Neural cell (in vitro differentiated cells): ENCODE measurements around the gene OR52K1. TPM values are rescaled to one million over a fixed set of nuclear protein-coding genes. Genes with fewer than 3 reads are reported as not detected.
"Not testable (repeated sequence)": the region's sequence is repeated elsewhere in the genome, so short reads cannot be mapped to it uniquely, and the experiment has no call there.

Source experiments
- H2AFZ ChIP-seq: fragments of 200-600, 300-800 bp; sonication (generic), shearing (Covaris generic); 2 replicates; pipeline ENCODE4 v1.6.0; 2014; ENCODE audit warnings: low read depth, mild to moderate bottlenecking, antibody characterized with exemption, low read length, moderate library complexity
- H3F3A ChIP-seq: fragments of 200-600 bp; shearing (Covaris generic); 2 replicates; pipeline ENCODE4 v1.6.1; 2016; ENCODE audit warnings: mild to moderate bottlenecking, moderate library complexity, mixed read lengths, antibody characterized with exemption, low read length; ENCODE audit not compliant: insufficient read depth, poor library complexity, severe bottlenecking
- H3K27ac ChIP-seq: fragments of 200-600, 300-800 bp; sonication (generic), shearing (Covaris generic); 2 replicates; pipeline ENCODE4 v1.5.1; 2014; ENCODE audit warnings: mild to moderate bottlenecking, low read length, moderate library complexity
- H3K27me3 ChIP-seq: fragments of 300-800, 200-600 bp; sonication (generic), shearing (Covaris generic); 2 replicates; pipeline ENCODE4 v1.6.0; 2014; ENCODE audit warnings: mild to moderate bottlenecking, low read depth, low read length, moderate library complexity; ENCODE audit not compliant: insufficient read depth
- H3K36me3 ChIP-seq: fragments of 300-800, 200-600 bp; sonication (generic), shearing (Covaris generic); 2 replicates; pipeline ENCODE4 v1.5.1; 2014; ENCODE audit warnings: mild to moderate bottlenecking, antibody characterized with exemption, low read length, moderate library complexity; ENCODE audit not compliant: insufficient read depth
- H3K4me2 ChIP-seq: fragments of 300-800, 200-600 bp; sonication (generic), shearing (Covaris generic); 2 replicates; pipeline ENCODE4 v1.6.0; 2014; ENCODE audit warnings: mild to moderate bottlenecking, low read length
- H3K4me3 ChIP-seq: fragments of 300-800, 200-600 bp; sonication (generic), shearing (Covaris generic); 2 replicates; pipeline ENCODE4 v1.5.1; 2014; ENCODE audit warnings: mild to moderate bottlenecking, low read length, moderate library complexity
- H3K79me2 ChIP-seq: fragments of 200-600 bp; shearing (Covaris generic); replicated peaks from 2 replicates; pipeline ENCODE4 v1.6.0; 2014; ENCODE audit warnings: mild to moderate bottlenecking, low read length, moderate library complexity; ENCODE audit not compliant: insufficient read depth
- H3K9ac ChIP-seq: fragments of 300-800, 200-600 bp; sonication (generic), shearing (Covaris generic); 2 replicates; pipeline ENCODE4 v1.6.1; 2016; ENCODE audit warnings: mild to moderate bottlenecking, low read length, mixed read lengths
- H3K9me2 ChIP-seq: fragments of 200-600 bp; shearing (Covaris generic); 2 replicates; pipeline ENCODE4 v1.6.1; 2016; ENCODE audit warnings: mild to moderate bottlenecking, low read length, mixed read lengths; ENCODE audit not compliant: insufficient read depth
- H3K9me3 ChIP-seq: fragments of 200-600, 300-800 bp; sonication (generic), shearing (Covaris generic); 2 replicates; pipeline ENCODE4 v1.6.1; 2016; ENCODE audit warnings: mild to moderate bottlenecking, mixed run types, low read length, moderate library complexity, mixed read lengths
- H4K20me1 ChIP-seq: fragments of 200-600 bp; shearing (Covaris generic); 2 replicates; pipeline ENCODE4 v1.6.1; 2016; ENCODE audit warnings: mild to moderate bottlenecking, mixed run types; ENCODE audit not compliant: insufficient read depth
- CTCF ChIP-seq: fragments of 450-650 bp; IDR thresholded peaks from 2 replicates; pipeline ENCODE4 v1.5.1; 2014; ENCODE audit warnings: antibody characterized with exemption, mild to moderate bottlenecking, moderate library complexity; ENCODE audit not compliant: poor library complexity, severe bottlenecking
- EP300 ChIP-seq: fragments of 450-650 bp; conservative IDR thresholded peaks from 2 replicates; pipeline ENCODE4 v1.6.1; 2014; ENCODE audit warnings: antibody characterized with exemption, mild to moderate bottlenecking, moderate library complexity; ENCODE audit not compliant: poor library complexity, severe bottlenecking
- EZH2 ChIP-seq: fragments of 200-600, 300-800 bp; shearing (Covaris generic), sonication (generic); IDR thresholded peaks from 2 replicates; pipeline ENCODE4 v1.6.1; 2014; ENCODE audit warnings: antibody characterized with exemption, low read length, borderline replicate concordance, mild to moderate bottlenecking; ENCODE audit not compliant: insufficient read depth, poor library complexity, severe bottlenecking
- MXI1 ChIP-seq: fragments of 450-650 bp; conservative IDR thresholded peaks from 2 replicates; pipeline ENCODE4 v1.6.1; 2014; ENCODE audit warnings: antibody characterized with exemption, mild to moderate bottlenecking; ENCODE audit not compliant: poor library complexity, severe bottlenecking
- POLR2AphosphoS5 ChIP-seq: IDR thresholded peaks from 2 replicates; pipeline ENCODE4 v1.6.1; 2012
- RAD21 ChIP-seq: fragments of 450-650 bp; conservative IDR thresholded peaks from 2 replicates; pipeline ENCODE4 v1.6.1; 2014; ENCODE audit warnings: antibody characterized with exemption, mild to moderate bottlenecking, moderate library complexity
- REST ChIP-seq: IDR thresholded peaks from 2 replicates; pipeline ENCODE4 v1.6.1; 2012; ENCODE audit warnings: borderline replicate concordance
- SMC3 ChIP-seq: fragments of 450-650 bp; conservative IDR thresholded peaks from 2 replicates; pipeline ENCODE4 v1.6.1; 2014; ENCODE audit warnings: antibody characterized with exemption, mild to moderate bottlenecking, moderate library complexity; ENCODE audit not compliant: poor library complexity
- TAF1 ChIP-seq: IDR thresholded peaks from 2 replicates; pipeline ENCODE4 v1.6.1; 2012; ENCODE audit warnings: low read depth
- polyA plus RNA-seq: library from polyadenylated mRNA; depleted of rRNA; stranded (reverse); fragments of >200 nt; gene quantifications from 2 replicates; pipeline ENCODE4 v1.2.3, GENCODE V29; 2014

OR52K1 gene
- polyA plus RNA-seq, 1 donor from 2014 or later = not detected

GRCh38 chr11:4481240-4481582 lies 1.2 kb upstream of the OR52K1 start:
- Histone ChIP-seq H3K79me2 (no peaks in the 10 kb centered on the region), H3K9me2 (no peaks in the 10 kb centered on the region), H2AFZ (no peak overlapping the region), H3K27me3 (no peaks in the 10 kb centered on the region), H4K20me1 (no peaks in the 10 kb centered on the region), H3K4me2 (no peak overlapping the region), H3K9me3 (no peaks in the 10 kb centered on the region), H3F3A (no peaks in the 10 kb centered on the region), H3K27ac (no peak overlapping the region), H3K9ac (no peak overlapping the region), H3K4me3 (no peak overlapping the region), H3K36me3 (no peaks in the 10 kb centered on the region)
- TF ChIP-seq CTCF (no peak), EP300 (no peak), EZH2 (no peak), REST (no peak), TAF1 (no peak), RAD21 (no peak), POLR2AphosphoS5 (no peak), SMC3 (no peak), MXI1 (no peak)

DNA sequence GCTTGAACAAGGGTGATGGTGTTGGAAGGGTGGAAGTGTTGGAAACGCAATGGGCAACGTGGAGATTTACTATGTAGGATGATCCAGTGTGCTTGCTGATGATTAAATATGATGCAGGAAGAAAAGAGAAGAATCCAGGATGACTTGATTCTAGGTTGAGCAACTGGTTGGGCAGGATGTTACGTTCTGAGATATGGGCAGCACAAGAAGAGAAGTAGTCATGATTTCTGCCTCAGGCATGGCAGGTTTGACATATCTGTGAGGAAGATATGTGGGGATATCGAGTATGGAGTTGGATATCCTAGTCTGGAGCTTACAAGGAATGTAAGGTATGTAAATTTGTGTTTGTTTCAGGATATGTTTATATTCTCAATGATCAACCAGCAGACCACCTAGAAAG lies 1.9 kb downstream of the OR52K1 start:
- H3K27me3 ChIP-seq = no peaks in the 10 kb centered on the region
- H4K20me1 ChIP-seq = no peaks in the 10 kb centered on the region
- H3K36me3 ChIP-seq = no peaks in the 10 kb centered on the region
- no peak overlapping the region for H3K4me3 ChIP-seq
- H3K9me3 ChIP-seq = no peaks in the 10 kb centered on the region
- H3K9me2 ChIP-seq = no peaks in the 10 kb centered on the region
- no peaks in the 10 kb centered on the region for H3F3A ChIP-seq
- H3K9ac ChIP-seq = no peak overlapping the region
- no peaks in the 10 kb centered on the region for H3K79me2 ChIP-seq
- H3K27ac ChIP-seq = no peak overlapping the region
- no peak overlapping the region for H2AFZ ChIP-seq
- no peak overlapping the region for H3K4me2 ChIP-seq
- TF ChIP-seq POLR2AphosphoS5 = no peak

DNA sequence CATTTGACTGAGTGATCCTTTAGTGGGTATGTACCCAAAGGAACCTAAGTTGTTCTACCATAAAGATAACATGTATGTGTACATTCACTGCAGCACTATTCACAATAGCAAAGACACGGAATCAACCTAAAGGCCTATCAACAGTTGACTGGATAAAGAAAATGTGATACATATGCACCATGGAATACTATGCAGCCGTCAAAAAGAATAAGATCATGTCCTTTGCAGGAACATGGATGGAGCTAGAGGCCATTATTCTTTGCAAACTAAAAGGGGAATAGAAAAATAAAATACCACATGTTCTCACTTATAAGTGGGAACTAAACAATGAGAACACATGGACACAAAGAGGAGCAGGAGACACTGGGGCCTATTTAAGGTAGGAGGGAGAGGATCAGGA lies 9.0 kb downstream of the OR52K1 start:
- not testable (repeated sequence) for H2AFZ ChIP-seq, H3K79me2 ChIP-seq, H3K4me2 ChIP-seq, H4K20me1 ChIP-seq, H3F3A ChIP-seq, H3K27ac ChIP-seq, H3K4me3 ChIP-seq, H3K36me3 ChIP-seq, H3K27me3 ChIP-seq, H3K9me2 ChIP-seq, H3K9me3 ChIP-seq, H3K9ac ChIP-seq
